Chondrocyte (in vitro differentiated cells): ENCODE measurements around the gene PKD1L1. TPM values are rescaled to one million over a fixed set of nuclear protein-coding genes. Genes with fewer than 3 reads are reported as not detected.

Experiments
- DNase-seq: peaks from one replicate; pipeline ENCODE4 v3.0.0; 2021; ENCODE audit warnings: mixed read lengths, low spot score
- H3K27ac Mint-ChIP-seq: one replicate; pipeline ENCODE4 v1.8.0; 2021; ENCODE audit warnings: mild to moderate bottlenecking, moderate library complexity, mixed read lengths; ENCODE audit not compliant: unreplicated experiment
- H3K27me3 Mint-ChIP-seq: 2 replicates; pipeline ENCODE4 v1.8.0; 2021; ENCODE audit warnings: low read depth, mixed read lengths
- H3K36me3 Mint-ChIP-seq: 2 replicates; pipeline ENCODE4 v1.8.0; 2021; ENCODE audit warnings: low read depth, mixed read lengths
- H3K4me1 Mint-ChIP-seq: 2 replicates; pipeline ENCODE4 v1.8.0; 2021; ENCODE audit warnings: low read depth, mild to moderate bottlenecking, mixed read lengths
- H3K4me3 Mint-ChIP-seq: one replicate; pipeline ENCODE4 v1.8.0; 2021; ENCODE audit warnings: mild to moderate bottlenecking, moderate library complexity, mixed read lengths; ENCODE audit not compliant: unreplicated experiment
- H3K9me3 Mint-ChIP-seq: 2 replicates; pipeline ENCODE4 v1.8.0; 2021; ENCODE audit warnings: low read depth, mixed read lengths
- total RNA-seq: library from RNA; stranded (reverse); gene quantifications from 3 replicates; pipeline ENCODE4 v1.2.1, GENCODE V29; 2021
- TF ChIP-seq, protein P1 (sequence below): fragments of 200-600 bp; sonication (generic); IDR thresholded peaks from 2 replicates; pipeline ENCODE4 v1.5.0; 2021; ENCODE audit warnings: antibody characterized with exemption, mild to moderate bottlenecking, moderate library complexity

PKD1L1 gene
- total RNA-seq, 1 donor from 2014 or later, result 0.25 TPM

DNA sequence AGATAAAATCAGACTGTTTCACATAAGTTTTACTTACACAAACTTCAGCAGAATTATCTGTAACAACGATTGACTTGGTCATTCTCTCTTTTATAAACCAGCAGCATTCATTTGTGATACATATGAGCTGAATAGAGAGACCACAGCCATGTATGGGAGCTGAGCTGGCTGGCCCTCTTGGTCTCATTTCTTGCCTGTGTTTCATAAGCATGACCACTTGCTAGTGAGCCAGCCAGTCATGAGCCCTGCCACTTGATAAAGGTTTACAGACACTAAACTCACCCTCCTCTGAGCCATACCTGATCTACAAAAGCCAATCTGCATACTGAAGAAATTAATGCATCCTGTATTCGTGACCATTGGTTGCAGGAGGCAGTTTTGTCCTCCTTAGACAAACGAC lies 82.1 kb downstream of the PKD1L1 start:
- H3K4me1 Mint-ChIP-seq, result no peaks in the 10 kb centered on the region
- H3K27ac Mint-ChIP-seq, result no peak overlapping the region
- no peaks in the 10 kb centered on the region for H3K27me3 Mint-ChIP-seq
- H3K36me3 Mint-ChIP-seq, result no peaks in the 10 kb centered on the region
- no peak overlapping the region for H3K4me3 Mint-ChIP-seq
- TF ChIP-seq, protein P1, sequence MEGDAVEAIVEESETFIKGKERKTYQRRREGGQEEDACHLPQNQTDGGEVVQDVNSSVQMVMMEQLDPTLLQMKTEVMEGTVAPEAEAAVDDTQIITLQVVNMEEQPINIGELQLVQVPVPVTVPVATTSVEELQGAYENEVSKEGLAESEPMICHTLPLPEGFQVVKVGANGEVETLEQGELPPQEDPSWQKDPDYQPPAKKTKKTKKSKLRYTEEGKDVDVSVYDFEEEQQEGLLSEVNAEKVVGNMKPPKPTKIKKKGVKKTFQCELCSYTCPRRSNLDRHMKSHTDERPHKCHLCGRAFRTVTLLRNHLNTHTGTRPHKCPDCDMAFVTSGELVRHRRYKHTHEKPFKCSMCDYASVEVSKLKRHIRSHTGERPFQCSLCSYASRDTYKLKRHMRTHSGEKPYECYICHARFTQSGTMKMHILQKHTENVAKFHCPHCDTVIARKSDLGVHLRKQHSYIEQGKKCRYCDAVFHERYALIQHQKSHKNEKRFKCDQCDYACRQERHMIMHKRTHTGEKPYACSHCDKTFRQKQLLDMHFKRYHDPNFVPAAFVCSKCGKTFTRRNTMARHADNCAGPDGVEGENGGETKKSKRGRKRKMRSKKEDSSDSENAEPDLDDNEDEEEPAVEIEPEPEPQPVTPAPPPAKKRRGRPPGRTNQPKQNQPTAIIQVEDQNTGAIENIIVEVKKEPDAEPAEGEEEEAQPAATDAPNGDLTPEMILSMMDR, result no peak
- no peak for DNase-seq
- peaks cover 6% of the 10 kb centered on the region for H3K9me3 Mint-ChIP-seq

DNA sequence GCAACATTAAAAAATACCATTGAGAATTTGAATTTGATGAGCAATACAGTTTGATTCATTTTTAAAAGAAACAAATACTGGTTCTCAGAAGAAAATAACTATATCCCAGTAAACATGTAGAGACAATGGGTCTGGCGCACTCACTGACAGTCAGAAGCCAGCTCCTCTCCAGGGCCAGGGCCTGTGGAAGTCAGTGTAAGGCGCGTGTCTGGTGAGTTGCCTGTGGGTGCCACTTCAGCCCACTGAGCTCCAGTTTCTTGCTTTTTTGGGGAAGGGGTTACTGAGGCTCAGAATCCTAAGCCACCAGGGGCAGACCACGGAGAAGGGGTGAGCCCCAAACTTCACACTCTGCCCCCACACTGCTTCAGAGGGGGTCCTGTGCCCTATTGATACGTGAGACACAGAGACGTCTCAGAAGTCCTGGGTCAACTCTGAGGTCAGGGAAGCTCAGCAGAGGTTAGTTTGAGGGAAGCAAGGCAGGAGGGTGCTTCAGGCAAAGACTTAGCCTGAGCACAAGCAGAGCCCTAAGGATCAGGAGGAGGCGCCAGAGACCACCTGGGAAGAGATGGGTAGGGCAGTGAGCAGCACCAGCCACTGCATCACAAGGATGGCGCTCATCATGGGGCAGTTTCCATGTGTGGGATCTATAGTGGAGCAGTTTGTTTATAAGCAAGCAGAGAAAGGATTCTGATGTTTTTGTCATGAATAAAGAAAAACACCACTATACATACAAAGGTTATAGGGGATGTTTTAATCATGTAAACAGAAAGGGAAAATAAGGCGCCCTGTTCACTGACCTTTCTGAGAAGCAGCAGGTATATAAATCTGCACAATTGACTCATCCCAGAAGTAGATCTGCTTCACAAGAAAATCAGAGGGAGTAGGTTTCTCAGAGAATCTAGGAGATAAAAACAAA lies 95.7 kb downstream of the PKD1L1 start:
- Mint-ChIP-seq H3K27ac (no peak overlapping the region), H3K27me3 (no peaks in the 10 kb centered on the region), H3K36me3 (no peaks in the 10 kb centered on the region), H3K4me1 (no peaks in the 10 kb centered on the region), H3K9me3 (no peaks in the 10 kb centered on the region), H3K4me3 (no peak overlapping the region)
- TF ChIP-seq, protein P1, result peak; percentile 51
- DNase-seq, result no peak

DNA sequence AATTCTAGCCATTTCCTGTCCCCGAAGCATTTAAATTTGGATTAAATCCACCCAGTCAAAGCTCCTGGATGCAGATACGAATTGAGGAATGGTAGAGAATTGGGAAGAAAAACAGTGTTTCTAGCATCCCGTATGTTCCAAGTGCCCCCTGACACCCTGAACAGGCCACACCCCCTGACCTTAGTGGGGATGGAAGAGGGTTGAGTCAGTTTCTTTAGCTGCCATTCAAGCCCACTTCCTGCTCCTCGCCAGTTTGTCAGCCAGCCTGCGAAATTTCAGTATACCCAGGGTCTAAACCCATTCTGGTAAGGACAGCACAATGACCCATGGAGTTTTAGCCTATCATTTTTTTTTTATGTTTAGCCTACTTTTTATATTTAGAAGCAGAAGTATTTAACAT lies 101.1 kb downstream of the PKD1L1 start:
- Mint-ChIP-seq H3K36me3 (no peaks in the 10 kb centered on the region), H3K9me3 (no peaks in the 10 kb centered on the region), H3K4me1 (peaks cover 11% of the 10 kb centered on the region), H3K4me3 (no peak overlapping the region), H3K27me3 (no peaks in the 10 kb centered on the region), H3K27ac (no peak overlapping the region)
- TF ChIP-seq, protein P1, result no peak
- no peak for DNase-seq

DNA sequence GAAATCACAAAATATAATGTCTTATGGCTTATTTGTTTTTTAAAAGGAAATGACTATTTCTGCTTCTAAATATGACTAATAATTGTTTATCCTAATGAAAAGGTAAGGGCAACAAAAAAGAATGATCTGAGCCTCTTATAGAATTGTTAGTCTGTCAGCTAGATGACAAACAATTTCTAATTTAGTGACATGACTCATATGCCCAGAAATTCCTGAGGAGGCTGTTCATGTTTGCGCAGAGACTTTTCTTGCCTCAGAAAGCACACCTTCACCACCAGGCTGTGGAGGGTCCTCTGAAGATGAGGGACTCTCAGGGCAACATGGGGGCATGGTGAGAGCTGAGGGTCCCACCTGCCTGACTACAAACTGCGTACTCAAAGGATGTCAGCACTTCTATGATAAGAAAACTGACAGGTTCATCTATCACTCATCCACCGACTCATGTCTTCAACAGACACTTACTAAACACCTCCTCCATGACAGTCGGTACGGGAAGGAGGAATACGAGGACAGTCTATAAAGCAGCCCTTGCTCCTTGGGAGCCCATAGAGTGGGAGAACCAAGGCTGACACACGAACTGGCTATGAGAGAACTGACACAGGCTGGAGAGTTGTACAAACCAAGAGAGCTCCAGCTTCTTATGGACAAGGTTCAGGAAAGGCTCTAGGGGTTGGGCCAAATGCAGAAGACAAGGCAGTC lies 102.0 kb downstream of the PKD1L1 start:
- no peak for DNase-seq
- H3K9me3 Mint-ChIP-seq, result no peaks in the 10 kb centered on the region
- no peak overlapping the region for H3K4me3 Mint-ChIP-seq
- TF ChIP-seq, protein P1, result no peak
- no peak overlapping the region for H3K27ac Mint-ChIP-seq
- no peaks in the 10 kb centered on the region for H3K36me3 Mint-ChIP-seq
- no peaks in the 10 kb centered on the region for H3K27me3 Mint-ChIP-seq
- H3K4me1 Mint-ChIP-seq, result peaks cover 11% of the 10 kb centered on the region

DNA sequence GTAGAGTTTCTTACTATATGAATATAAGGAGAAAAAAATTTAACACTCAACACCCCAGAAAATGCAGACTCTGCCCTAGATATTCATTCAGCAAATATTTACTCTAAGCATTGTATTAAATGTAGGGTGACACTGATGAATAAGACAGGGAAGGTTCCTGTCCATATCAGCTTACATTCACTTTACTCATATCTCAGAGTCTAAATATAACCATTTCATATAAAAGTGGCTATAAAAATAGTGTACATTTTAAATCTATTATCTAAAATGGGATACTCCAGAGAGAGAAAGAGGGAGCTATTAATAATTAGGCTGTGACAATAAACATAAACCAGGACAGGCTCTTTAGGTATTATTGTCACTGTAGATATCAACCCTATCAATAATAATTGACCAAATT lies 104.0 kb downstream of the PKD1L1 start:
- no peak for DNase-seq
- H3K4me1 Mint-ChIP-seq, result peaks cover 11% of the 10 kb centered on the region

More for the DNA sequence above, 104.0 kb downstream of the PKD1L1 start:
- Mint-ChIP-seq H3K4me3 (no peak overlapping the region), H3K36me3 (no peaks in the 10 kb centered on the region), H3K27me3 (no peaks in the 10 kb centered on the region), H3K27ac (no peak overlapping the region), H3K9me3 (no peaks in the 10 kb centered on the region)
- TF ChIP-seq, protein P1, result no peak
